SU-DHL-6 (cell line): Measurements from ENCODE around the gene SNX18.

Experiments used
- H2AFZ ChIP-seq: fragments of 200-600 bp; sonication (generic); 2 replicates; pipeline ENCODE4 v1.6.1; 2014; ENCODE audit warnings: low read depth, mild to moderate bottlenecking, moderate library complexity, mixed read lengths, antibody characterized with exemption, low read length; ENCODE audit not compliant: severe bottlenecking
- H3F3A ChIP-seq: fragments of 200-600 bp; shearing (Covaris generic); 2 replicates; pipeline ENCODE4 v1.6.0; 2016; ENCODE audit warnings: antibody characterized with exemption, mild to moderate bottlenecking; ENCODE audit not compliant: insufficient read depth
- H3K27ac ChIP-seq: fragments of 200-600 bp; sonication (generic); 2 replicates; pipeline ENCODE4 v1.5.1; 2016; ENCODE audit warnings: low read depth, mild to moderate bottlenecking, low read length, moderate library complexity, mixed read lengths
- H3K27me3 ChIP-seq: fragments of 200-600 bp; sonication (generic), shearing (Covaris generic); 2 replicates; pipeline ENCODE4 v1.6.0; 2014; ENCODE audit warnings: mild to moderate bottlenecking, low read length
- H3K36me3 ChIP-seq: fragments of 200-600 bp; sonication (generic); 2 replicates; pipeline ENCODE4 v1.6.1; 2014; ENCODE audit warnings: mild to moderate bottlenecking, low read length, mixed read lengths
- H3K4me2 ChIP-seq: fragments of 300-600, 200-600 bp; shearing (Covaris generic), sonication (generic); 2 replicates; pipeline ENCODE4 v1.6.0; 2014; ENCODE audit warnings: low read length, low read depth, mild to moderate bottlenecking; ENCODE audit not compliant: poor library complexity, severe bottlenecking
- H3K4me3 ChIP-seq: fragments of 200-600 bp; sonication (generic); 2 replicates; pipeline ENCODE4 v1.5.1; 2014; ENCODE audit warnings: antibody characterized with exemption, low read length, mild to moderate bottlenecking, mixed read lengths; ENCODE audit not compliant: insufficient read depth, poor library complexity, severe bottlenecking
- H3K79me2 ChIP-seq: fragments of 200-600 bp; sonication (generic); 2 replicates; pipeline ENCODE4 v1.6.1; 2014; ENCODE audit warnings: mild to moderate bottlenecking, low read length, moderate library complexity; ENCODE audit not compliant: insufficient read depth
- H3K9ac ChIP-seq: fragments of 200-600 bp; sonication (generic); 2 replicates; pipeline ENCODE4 v1.7.0; 2014; ENCODE audit warnings: mild to moderate bottlenecking, low read length
- H3K9me2 ChIP-seq: fragments of 200-600 bp; sonication (generic); replicated peaks from 2 replicates; pipeline ENCODE4 v1.6.1; 2014; ENCODE audit warnings: low read length; ENCODE audit not compliant: insufficient read depth
- H3K9me3 ChIP-seq: fragments of 200-600 bp; sonication (generic); 2 replicates; pipeline ENCODE4 v1.6.1; 2014; ENCODE audit warnings: low read length, mixed read lengths; ENCODE audit not compliant: insufficient read depth
- H4K20me1 ChIP-seq: fragments of 200-600 bp; sonication (generic); 2 replicates; pipeline ENCODE4 v1.6.1; 2014; ENCODE audit warnings: low read depth, mild to moderate bottlenecking, antibody characterized with exemption, low read length, moderate library complexity, mixed read lengths
- CTCF ChIP-seq: fragments of 200-600 bp; sonication (generic); IDR thresholded peaks from one replicate; pipeline ENCODE4 v1.5.1; 2017; ENCODE audit warnings: antibody characterized with exemption, mild to moderate bottlenecking, low read length, moderate library complexity; ENCODE audit not compliant: insufficient read depth, poor library complexity, severe bottlenecking
- EZH2phosphoT487 ChIP-seq: fragments of 200-600 bp; sonication (generic), shearing (Covaris generic); conservative IDR thresholded peaks from 2 replicates; pipeline ENCODE4 v1.6.1; 2018; ENCODE audit warnings: mild to moderate bottlenecking, antibody characterized with exemption, low read length, moderate library complexity, mixed read lengths

The SNX18 gene

GRCh38 chr5:54551926-54552325 is 34.4 kb downstream of the SNX18 start:
- no peak for TF ChIP-seq CTCF
- TF ChIP-seq EZH2phosphoT487 = no peak
- H3F3A ChIP-seq = no peaks in the 10 kb centered on the region
- H3K9me2 ChIP-seq = no peaks in the 10 kb centered on the region
- H3K4me2 ChIP-seq = no peak overlapping the region
- no peak overlapping the region for H3K9ac ChIP-seq
- H3K9me3 ChIP-seq = no peaks in the 10 kb centered on the region
- H3K79me2 ChIP-seq = no peaks in the 10 kb centered on the region
- no peak overlapping the region for H2AFZ ChIP-seq
- no peaks in the 10 kb centered on the region for H4K20me1 ChIP-seq
- H3K27ac ChIP-seq = no peak overlapping the region
- no peaks in the 10 kb centered on the region for H3K27me3 ChIP-seq
- no peaks in the 10 kb centered on the region for H3K36me3 ChIP-seq
- no peak overlapping the region for H3K4me3 ChIP-seq

GRCh38 chr5:54552446-54552845 is 34.9 kb downstream of the SNX18 start:
- H3K79me2 ChIP-seq = no peaks in the 10 kb centered on the region
- no peaks in the 10 kb centered on the region for H3K36me3 ChIP-seq
- no peak overlapping the region for H3K4me3 ChIP-seq
- H3K9ac ChIP-seq = no peak overlapping the region
- H2AFZ ChIP-seq = no peak overlapping the region
- no peaks in the 10 kb centered on the region for H3F3A ChIP-seq
- H3K9me2 ChIP-seq = no peaks in the 10 kb centered on the region
- H3K4me2 ChIP-seq = no peak overlapping the region
- no peaks in the 10 kb centered on the region for H3K27me3 ChIP-seq
- no peak overlapping the region for H3K27ac ChIP-seq
- no peak for TF ChIP-seq EZH2phosphoT487
- no peak for TF ChIP-seq CTCF
- H4K20me1 ChIP-seq = no peaks in the 10 kb centered on the region
- no peaks in the 10 kb centered on the region for H3K9me3 ChIP-seq

GRCh38 chr5:54553659-54554207 is 36.2 kb downstream of the SNX18 start:
- no peaks in the 10 kb centered on the region for H3F3A ChIP-seq
- H3K27ac ChIP-seq = no peak overlapping the region
- no peaks in the 10 kb centered on the region for H3K79me2 ChIP-seq
- H3K4me2 ChIP-seq = no peak overlapping the region
- H2AFZ ChIP-seq = no peak overlapping the region
- H3K27me3 ChIP-seq = no peaks in the 10 kb centered on the region
- H3K9ac ChIP-seq = no peak overlapping the region
- no peaks in the 10 kb centered on the region for H3K36me3 ChIP-seq
- H3K9me2 ChIP-seq = no peaks in the 10 kb centered on the region
- no peaks in the 10 kb centered on the region for H4K20me1 ChIP-seq
- no peaks in the 10 kb centered on the region for H3K9me3 ChIP-seq
- no peak for TF ChIP-seq CTCF
- TF ChIP-seq EZH2phosphoT487 = no peak
- no peak overlapping the region for H3K4me3 ChIP-seq

- Histone ChIP-seq H3K4me3 (no peak overlapping the region), H4K20me1 (no peaks in the 10 kb centered on the region), H2AFZ (no peak overlapping the region), H3K36me3 (no peaks in the 10 kb centered on the region), H3K79me2 (no peaks in the 10 kb centered on the region), H3K4me2 (no peak overlapping the region), H3K27ac (no peak overlapping the region), H3K9ac (no peak overlapping the region), H3K9me2 (no peaks in the 10 kb centered on the region), H3K9me3 (no peaks in the 10 kb centered on the region), H3K27me3 (no peaks in the 10 kb centered on the region), H3F3A (no peaks in the 10 kb centered on the region)
- no peak for TF ChIP-seq CTCF
- TF ChIP-seq EZH2phosphoT487 = no peak
Observed at GRCh38 chr5:54556141-54556540, 38.6 kb downstream of the SNX18 start.
